ENCODE results near the gene SNTB2. TPM values are rescaled to one million over a fixed set of nuclear protein-coding genes. Genes with fewer than 3 reads are reported as not detected.
"Not testable (repeated sequence)": the region's sequence is repeated elsewhere in the genome, so short reads cannot be mapped to it uniquely, and the experiment has no call there.

SNTB2 gene
- total and polyA plus RNA-seq, 10 donors = 1.9 to 48.5 (median 28.9) TPM

GRCh38 chr16:69141936-69142335 is 45.0 kb upstream of the SNTB2 start:
- peaks cover 0 to 100% (median 88%) of the 10 kb centered on the region in 6 donors for H3K36me3 ChIP-seq
- no peak for TF ChIP-seq POLR2AphosphoS5 (IDR thresholded peaks at IDR 0.05)
- TF ChIP-seq, protein P1, sequence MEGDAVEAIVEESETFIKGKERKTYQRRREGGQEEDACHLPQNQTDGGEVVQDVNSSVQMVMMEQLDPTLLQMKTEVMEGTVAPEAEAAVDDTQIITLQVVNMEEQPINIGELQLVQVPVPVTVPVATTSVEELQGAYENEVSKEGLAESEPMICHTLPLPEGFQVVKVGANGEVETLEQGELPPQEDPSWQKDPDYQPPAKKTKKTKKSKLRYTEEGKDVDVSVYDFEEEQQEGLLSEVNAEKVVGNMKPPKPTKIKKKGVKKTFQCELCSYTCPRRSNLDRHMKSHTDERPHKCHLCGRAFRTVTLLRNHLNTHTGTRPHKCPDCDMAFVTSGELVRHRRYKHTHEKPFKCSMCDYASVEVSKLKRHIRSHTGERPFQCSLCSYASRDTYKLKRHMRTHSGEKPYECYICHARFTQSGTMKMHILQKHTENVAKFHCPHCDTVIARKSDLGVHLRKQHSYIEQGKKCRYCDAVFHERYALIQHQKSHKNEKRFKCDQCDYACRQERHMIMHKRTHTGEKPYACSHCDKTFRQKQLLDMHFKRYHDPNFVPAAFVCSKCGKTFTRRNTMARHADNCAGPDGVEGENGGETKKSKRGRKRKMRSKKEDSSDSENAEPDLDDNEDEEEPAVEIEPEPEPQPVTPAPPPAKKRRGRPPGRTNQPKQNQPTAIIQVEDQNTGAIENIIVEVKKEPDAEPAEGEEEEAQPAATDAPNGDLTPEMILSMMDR (IDR thresholded peaks at IDR 0.05 in 8 of 11, conservative IDR thresholded peaks at IDR 0.05 in 3 of 11) = no peak
- TF ChIP-seq POLR2A (IDR thresholded peaks at IDR 0.05) = no peak

DNA sequence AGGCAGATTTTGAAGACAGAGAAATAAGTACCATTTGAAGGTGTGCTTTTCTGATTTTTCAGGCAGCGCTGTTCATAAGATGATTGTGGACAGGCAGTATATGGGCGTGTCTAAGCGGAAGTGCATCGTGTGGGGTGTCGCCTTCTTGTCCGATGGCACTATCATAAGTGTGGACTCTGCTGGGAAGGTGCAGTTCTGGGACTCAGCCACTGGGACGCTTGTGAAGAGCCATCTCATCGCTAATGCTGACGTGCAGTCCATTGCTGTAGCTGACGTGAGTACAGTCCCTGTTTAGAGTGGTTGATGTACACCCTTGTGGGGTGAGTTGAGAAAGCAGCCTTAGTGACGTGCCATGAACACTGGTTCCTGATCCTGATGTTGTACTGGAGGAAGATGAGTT is 43.8 kb upstream of the SNTB2 start:
- peaks cover 0 to 100% (median 83%) of the 10 kb centered on the region in 6 donors for H3K36me3 ChIP-seq
- WGBS, 5 donors = 92 to 93% (median 93%) methylated on average over 11 of the region's 11 CpGs
- intact Hi-C loops (cut with DNase I; ENCODE audit: low total_unique reads) = no loop called here
- no peak overlapping the region for H3K4me3 ChIP-seq
- no peaks in the 10 kb centered on the region for H3K4me1 ChIP-seq
- H3K27ac ChIP-seq = no peak overlapping the region
- no peak for TF ChIP-seq POLR2AphosphoS5 (IDR thresholded peaks at IDR 0.05)
- no peak for TF ChIP-seq POLR2A (IDR thresholded peaks at IDR 0.05)
- TF ChIP-seq, protein P1 (IDR thresholded peaks at IDR 0.05 in 8 of 11, conservative IDR thresholded peaks at IDR 0.05 in 3 of 11) = no peak
- no peaks in the 10 kb centered on the region for H3K9me3 ChIP-seq
- H3K27me3 ChIP-seq (replicated peaks in 1 of 7) = no peaks in the 10 kb centered on the region
- no peak for DNase-seq

More at GRCh38 chr16:69141936-69142335, 45.0 kb upstream of the SNTB2 start:
- no peak overlapping the region for H3K4me3 ChIP-seq
- H3K9me3 ChIP-seq = no peaks in the 10 kb centered on the region
- no peaks in the 10 kb centered on the region for H3K4me1 ChIP-seq
- no peak for DNase-seq
- 89 to 96% (median 95%) methylated on average over 3 to 4 of the region's 4 CpGs for WGBS, 5 donors
- no peak overlapping the region for H3K27ac ChIP-seq
- H3K27me3 ChIP-seq (replicated peaks in 1 of 7) = no peaks in the 10 kb centered on the region
- intact Hi-C loops (cut with DNase I; ENCODE audit: low total_unique reads) = no loop called here

- TF ChIP-seq, protein P1 (IDR thresholded peaks at IDR 0.05 in 8 of 11, conservative IDR thresholded peaks at IDR 0.05 in 3 of 11) = no peak
- TF ChIP-seq POLR2AphosphoS5 (IDR thresholded peaks at IDR 0.05) (no peak), POLR2A (IDR thresholded peaks at IDR 0.05) (no peak)
- WGBS, 5 donors = 86 to 94% (median 87%) methylated on average over 4 of the region's 4 CpGs
- Histone ChIP-seq H3K27me3 (replicated peaks in 1 of 7) (no peaks in the 10 kb centered on the region), H3K4me1 (peaks cover 0 to 3% (median 0%) of the 10 kb centered on the region in 6 donors), H3K4me3 (no peak overlapping the region), H3K36me3 (peaks cover 0 to 98% (median 70%) of the 10 kb centered on the region in 6 donors), H3K27ac (no peak overlapping the region), H3K9me3 (no peaks in the 10 kb centered on the region)
- intact Hi-C loops (cut with DNase I; ENCODE audit: low total_unique reads) = no loop called here
- no peak for DNase-seq
These were observed 41.3 kb upstream of the SNTB2 start for GRCh38 chr16:69145658-69146057.

- H3K27ac ChIP-seq; H3K4me3 ChIP-seq; H3K27me3 ChIP-seq (replicated peaks in 1 of 7); H3K4me1 ChIP-seq; H3K9me3 ChIP-seq; DNase-seq: not testable (repeated sequence)
- intact Hi-C loops (cut with DNase I; ENCODE audit: low total_unique reads) = loop anchor here (2.0 kb wide), 1 partner anchor 139 kb away; no protein-coding TSS in a partner anchor
- H3K36me3 ChIP-seq = peaks cover 0 to 98% (median 70%) of the 10 kb centered on the region in 6 donors
- WGBS, 5 donors = 88 to 97% (median 92%) methylated on average over 9 of the region's 9 CpGs
These were observed 37.3 kb upstream of the SNTB2 start for GRCh38 chr16:69149621-69150020.
